ENCODE results near the gene ABCA4.

DNA sequence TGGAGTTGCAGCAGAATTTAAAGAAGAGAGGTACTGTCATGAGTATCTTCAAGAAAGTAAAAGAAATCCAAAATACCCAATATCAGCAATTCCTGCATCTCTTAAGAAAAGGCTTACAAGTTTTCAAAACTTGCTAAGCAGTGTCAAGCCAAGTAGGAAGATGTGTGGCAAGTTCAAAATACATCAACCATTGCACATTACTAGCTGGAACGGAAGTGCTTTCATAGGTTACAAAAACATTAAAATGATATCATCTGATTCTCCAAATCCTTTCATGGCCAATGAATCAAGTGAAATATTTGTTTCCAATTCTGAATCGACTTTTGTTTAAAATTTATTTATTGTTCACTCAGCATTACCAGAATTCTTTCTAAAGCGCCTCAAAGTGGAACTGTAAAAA lies 5.7 kb upstream of the ABCA4 start:
- TF ChIP-seq POLR2AphosphoS5 (IDR thresholded peaks at IDR 0.05; ENCODE audit: low read depth, low read length) (no peak), SIN3A (IDR thresholded peaks at IDR 0.05; ENCODE audit: borderline replicate concordance, insufficient read depth, low read length) (no peak)
- TF ChIP-seq, protein P1, sequence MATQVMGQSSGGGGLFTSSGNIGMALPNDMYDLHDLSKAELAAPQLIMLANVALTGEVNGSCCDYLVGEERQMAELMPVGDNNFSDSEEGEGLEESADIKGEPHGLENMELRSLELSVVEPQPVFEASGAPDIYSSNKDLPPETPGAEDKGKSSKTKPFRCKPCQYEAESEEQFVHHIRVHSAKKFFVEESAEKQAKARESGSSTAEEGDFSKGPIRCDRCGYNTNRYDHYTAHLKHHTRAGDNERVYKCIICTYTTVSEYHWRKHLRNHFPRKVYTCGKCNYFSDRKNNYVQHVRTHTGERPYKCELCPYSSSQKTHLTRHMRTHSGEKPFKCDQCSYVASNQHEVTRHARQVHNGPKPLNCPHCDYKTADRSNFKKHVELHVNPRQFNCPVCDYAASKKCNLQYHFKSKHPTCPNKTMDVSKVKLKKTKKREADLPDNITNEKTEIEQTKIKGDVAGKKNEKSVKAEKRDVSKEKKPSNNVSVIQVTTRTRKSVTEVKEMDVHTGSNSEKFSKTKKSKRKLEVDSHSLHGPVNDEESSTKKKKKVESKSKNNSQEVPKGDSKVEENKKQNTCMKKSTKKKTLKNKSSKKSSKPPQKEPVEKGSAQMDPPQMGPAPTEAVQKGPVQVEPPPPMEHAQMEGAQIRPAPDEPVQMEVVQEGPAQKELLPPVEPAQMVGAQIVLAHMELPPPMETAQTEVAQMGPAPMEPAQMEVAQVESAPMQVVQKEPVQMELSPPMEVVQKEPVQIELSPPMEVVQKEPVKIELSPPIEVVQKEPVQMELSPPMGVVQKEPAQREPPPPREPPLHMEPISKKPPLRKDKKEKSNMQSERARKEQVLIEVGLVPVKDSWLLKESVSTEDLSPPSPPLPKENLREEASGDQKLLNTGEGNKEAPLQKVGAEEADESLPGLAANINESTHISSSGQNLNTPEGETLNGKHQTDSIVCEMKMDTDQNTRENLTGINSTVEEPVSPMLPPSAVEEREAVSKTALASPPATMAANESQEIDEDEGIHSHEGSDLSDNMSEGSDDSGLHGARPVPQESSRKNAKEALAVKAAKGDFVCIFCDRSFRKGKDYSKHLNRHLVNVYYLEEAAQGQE (IDR thresholded peaks at IDR 0.05; ENCODE audit: insufficient read depth in 1 of 2, low read depth in 2 of 2, low read length in 2 of 2): no peak

Measured in PFSK-1 (cell line).